Trophoblast cell (in vitro differentiated cells and primary cell): ENCODE data around the gene CTSA.

Source experiments
- DNase-seq, 2 donors: peaks; one replicate each; pipeline ENCODE4 v3.0.0-alpha.2; 2016
- H2AFZ ChIP-seq: 2 replicates; pipeline ENCODE4 v1.6.1; 2013; ENCODE audit warnings: low read length, moderate library complexity, mild to moderate bottlenecking; ENCODE audit not compliant: insufficient read depth, poor library complexity
- H2AK5ac ChIP-seq: 2 replicates; pipeline ENCODE4 v1.6.1; 2013; ENCODE audit warnings: mild to moderate bottlenecking, low read length
- H2BK120ac ChIP-seq: 2 replicates; pipeline ENCODE4 v1.6.1; 2013; ENCODE audit warnings: low read length, mild to moderate bottlenecking, moderate library complexity; ENCODE audit not compliant: insufficient read depth, poor library complexity
- H2BK12ac ChIP-seq: 2 replicates; pipeline ENCODE4 v1.6.1; 2013; ENCODE audit warnings: mild to moderate bottlenecking, low read length, moderate library complexity
- H2BK5ac ChIP-seq: 2 replicates; pipeline ENCODE4 v1.6.1; 2013; ENCODE audit warnings: low read length, low read depth, moderate library complexity, mild to moderate bottlenecking; ENCODE audit not compliant: poor library complexity
- H3K14ac ChIP-seq: 2 replicates; pipeline ENCODE4 v1.6.1; 2013; ENCODE audit warnings: mild to moderate bottlenecking, low read length
- H3K18ac ChIP-seq: 2 replicates; pipeline ENCODE4 v1.6.1; 2013; ENCODE audit warnings: mild to moderate bottlenecking, low read length
- H3K23ac ChIP-seq: 2 replicates; pipeline ENCODE4 v1.6.1; 2013; ENCODE audit warnings: low read length
- H3K27ac ChIP-seq: 2 replicates; pipeline ENCODE4 v1.5.1; 2013; ENCODE audit warnings: low read depth, mild to moderate bottlenecking, inconsistent platforms, low read length, moderate library complexity
- H3K27me3 ChIP-seq: 2 replicates; pipeline ENCODE4 v1.6.1; 2013; ENCODE audit warnings: inconsistent platforms, mild to moderate bottlenecking, low read length, moderate library complexity; ENCODE audit not compliant: insufficient read depth
- H3K36me3 ChIP-seq, 2 experiments: 1 replicate in 1 of 2; 2 replicates in 1 of 2; pipeline ENCODE4 v1.6.1; 2013; ENCODE audit warnings: low read length in 2 of 2, mild to moderate bottlenecking in 2 of 2, moderate library complexity in 1 of 2; ENCODE audit not compliant: insufficient read depth in 2 of 2, control insufficient read depth in 1 of 2
- H3K4ac ChIP-seq: 2 replicates; pipeline ENCODE4 v1.6.1; 2013; ENCODE audit warnings: low read depth, mild to moderate bottlenecking, low read length, moderate library complexity
- H3K4me1 ChIP-seq, 2 experiments: 1 replicate in 1 of 2; 2 replicates in 1 of 2; pipeline ENCODE4 v1.6.1; 2013; ENCODE audit warnings: low read length in 2 of 2, mild to moderate bottlenecking in 2 of 2, moderate library complexity in 1 of 2; ENCODE audit not compliant: insufficient read depth in 2 of 2, control insufficient read depth in 1 of 2
- H3K4me2 ChIP-seq: 2 replicates; pipeline ENCODE4 v1.6.1; 2013; ENCODE audit warnings: inconsistent platforms, mild to moderate bottlenecking, low read length, moderate library complexity
- H3K4me3 ChIP-seq: 2 replicates; pipeline ENCODE4 v1.5.1; 2013; ENCODE audit warnings: mild to moderate bottlenecking, low read depth, low read length, inconsistent platforms
- H3K79me1 ChIP-seq: one replicate; pipeline ENCODE4 v1.6.1; 2013; ENCODE audit warnings: low read length
- H3K79me2 ChIP-seq: 2 replicates; pipeline ENCODE4 v1.6.1; 2013; ENCODE audit warnings: low read length, mild to moderate bottlenecking; ENCODE audit not compliant: control insufficient read depth, insufficient read depth, poor library complexity
- H3K9ac ChIP-seq: 2 replicates; pipeline ENCODE4 v1.6.1; 2013; ENCODE audit warnings: mild to moderate bottlenecking, low read length
- H3K9me3 ChIP-seq: 2 replicates; pipeline ENCODE4 v1.6.1; 2013; ENCODE audit warnings: low read depth, mild to moderate bottlenecking, control low read depth, inconsistent platforms, low read length; ENCODE audit not compliant: insufficient read depth
- H4K12ac ChIP-seq: 2 replicates; pipeline ENCODE4 v1.6.1; 2013; ENCODE audit warnings: low read depth, mild to moderate bottlenecking, low read length, moderate library complexity
- H4K8ac ChIP-seq: 2 replicates; pipeline ENCODE4 v1.6.1; 2013; ENCODE audit warnings: low read depth, mild to moderate bottlenecking, low read length, moderate library complexity
- H4K91ac ChIP-seq: one replicate; pipeline ENCODE4 v1.6.1; 2013; ENCODE audit warnings: low read depth, mild to moderate bottlenecking, low read length, moderate library complexity
- WGBS: extraction: QIAGEN DNeasy Blood & Tissue Kit; methylation state at CpG from one replicate; pipeline ENCODE4 v1.1.7; 2013; ENCODE audit warnings: missing lambda C conversion rate; ENCODE audit not compliant: insufficient read length, insufficient coverage; ENCODE audit errors: extremely low coverage; 5-methylcytosine and 5-hydroxymethylcytosine counted together

CTSA gene

DNA sequence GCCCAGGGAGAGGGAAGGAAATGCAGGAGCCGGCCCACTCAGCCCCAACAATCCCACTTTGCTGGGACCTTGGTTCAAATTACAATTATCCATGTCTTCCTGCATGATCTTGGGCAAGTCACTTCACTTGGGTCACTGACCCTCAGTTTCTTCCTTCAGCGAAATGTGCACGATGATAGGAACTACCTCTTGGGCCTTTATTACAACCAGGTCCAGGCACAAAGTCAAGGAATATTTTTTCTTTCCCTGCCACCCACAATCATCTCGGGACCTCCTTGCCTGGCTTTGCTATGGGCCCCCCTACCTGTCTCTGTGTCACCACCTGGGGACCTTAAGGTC lies 21.2 kb downstream of the CTSA start:
- Histone ChIP-seq H3K27me3 (no peaks in the 10 kb centered on the region), H3K14ac (no peak overlapping the region), H2BK5ac (peak overlapping the region; percentile 46), H3K4ac (no peak overlapping the region), H3K4me3 (no peak overlapping the region), H4K8ac (peak overlapping the region; percentile 62), H3K79me1 (peaks cover 10% of the 10 kb centered on the region), H4K91ac (peak overlapping the region; percentile 31), H2AFZ (peak overlapping the region; percentile 41), H3K79me2 (no peaks in the 10 kb centered on the region), H3K23ac (no peak overlapping the region), H3K36me3 (peaks cover 0 to 5% of the 10 kb centered on the region in 2 experiments), H2BK120ac (peak overlapping the region; percentile 26), H3K18ac (no peak overlapping the region), H2AK5ac (no peak overlapping the region), H2BK12ac (no peak overlapping the region), H3K9ac (no peak overlapping the region), H3K4me2 (peak overlapping the region; percentile 72), H4K12ac (peak overlapping the region; percentile 51), H3K9me3 (no peaks in the 10 kb centered on the region), H3K4me1 (peaks cover 11% of the 10 kb centered on the region in 2 experiments), H3K27ac (no peak overlapping the region)
- no CpG with 5 or more reads among the region's 4 CpGs for WGBS
- DNase-seq = no peak

DNA sequence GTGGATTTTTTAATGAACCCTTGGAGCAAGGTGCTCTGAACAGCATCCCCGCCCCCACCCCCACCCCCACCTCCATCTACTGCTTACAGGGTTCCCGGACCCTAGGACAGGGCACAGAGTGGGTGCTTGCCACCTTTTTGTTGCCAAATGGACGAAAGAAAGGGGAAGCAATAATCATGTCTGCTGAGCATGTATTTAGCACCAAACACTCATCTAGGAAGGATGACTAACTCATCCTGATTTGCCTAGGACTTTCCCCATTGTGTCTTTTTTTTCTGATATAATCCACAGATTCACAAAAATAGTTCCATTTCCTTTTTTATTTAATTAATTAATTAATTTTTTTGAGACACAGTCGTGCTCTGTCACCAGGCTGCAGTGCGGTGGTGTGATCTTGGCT lies 22.0 kb downstream of the CTSA start:
- no peaks in the 10 kb centered on the region for H3K79me2 ChIP-seq
- no peak overlapping the region for H2AK5ac ChIP-seq

GRCh38 chr20:45917790-45918141 lies 26.6 kb downstream of the CTSA start:
- no CpG with 5 or more reads among the region's 5 CpGs for WGBS

More for the DNA sequence above, 22.0 kb downstream of the CTSA start:
- Histone ChIP-seq H3K27me3 (no peaks in the 10 kb centered on the region), H3K4me1 (peaks cover 11% of the 10 kb centered on the region in 2 experiments), H3K79me1 (peaks cover 10% of the 10 kb centered on the region), H3K4me3 (no peak overlapping the region), H3K14ac (no peak overlapping the region), H4K12ac (no peak overlapping the region), H4K8ac (no peak overlapping the region), H2BK12ac (no peak overlapping the region), H2AFZ (no peak overlapping the region), H2BK120ac (no peak overlapping the region), H2BK5ac (no peak overlapping the region), H4K91ac (no peak overlapping the region), H3K18ac (no peak overlapping the region), H3K36me3 (no peaks in the 10 kb centered on the region), H3K4me2 (no peak overlapping the region), H3K9me3 (no peaks in the 10 kb centered on the region), H3K4ac (no peak overlapping the region), H3K9ac (no peak overlapping the region), H3K23ac (no peak overlapping the region), H3K27ac (no peak overlapping the region)
- WGBS = no CpG with 5 or more reads among the region's 5 CpGs
- no peak for DNase-seq

DNA sequence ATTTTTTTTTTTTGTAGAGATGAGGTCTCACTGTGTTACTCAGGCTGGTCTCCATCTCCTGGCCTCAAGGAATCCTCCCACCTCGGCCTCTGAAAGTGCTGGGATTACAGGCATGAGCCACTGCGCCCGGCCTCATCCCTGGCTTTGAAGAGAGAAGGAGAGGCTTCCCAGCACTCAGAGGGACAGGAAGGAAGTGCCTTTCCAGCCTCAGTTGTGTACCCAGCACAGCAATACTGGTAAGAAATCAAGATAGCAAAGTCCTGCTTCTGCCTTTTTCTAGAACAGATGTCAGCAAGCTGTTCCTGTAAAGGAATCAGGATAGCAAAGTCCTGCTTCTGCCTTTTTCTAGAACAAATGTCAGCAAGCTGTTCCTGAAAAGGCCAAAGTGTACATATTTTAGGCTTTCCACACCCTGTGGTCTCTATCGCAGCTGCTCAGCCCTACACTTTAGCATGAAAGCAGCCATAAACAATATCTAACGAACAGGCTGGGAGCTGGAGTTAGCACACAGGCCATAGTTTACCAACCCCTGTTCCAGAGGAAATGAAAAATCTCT lies 27.1 kb downstream of the CTSA start:
- WGBS = no CpG with 5 or more reads among the region's 5 CpGs
- Histone ChIP-seq H3K4me2 (no peak overlapping the region), H3K9ac (no peak overlapping the region), H3K4me1 (no peaks in the 10 kb centered on the region), H3K23ac (no peak overlapping the region), H3K14ac (no peak overlapping the region), H3K4ac (no peak overlapping the region), H2BK12ac (no peak overlapping the region), H3K9me3 (no peaks in the 10 kb centered on the region), H3K79me1 (no peaks in the 10 kb centered on the region), H3K27me3 (no peaks in the 10 kb centered on the region), H3K18ac (no peak overlapping the region), H4K8ac (no peak overlapping the region), H2BK120ac (no peak overlapping the region), H3K79me2 (no peaks in the 10 kb centered on the region), H4K12ac (no peak overlapping the region), H3K4me3 (no peak overlapping the region), H2AK5ac (no peak overlapping the region), H3K36me3 (no peaks in the 10 kb centered on the region), H3K27ac (no peak overlapping the region), H4K91ac (no peak overlapping the region), H2BK5ac (no peak overlapping the region), H2AFZ (no peak overlapping the region)
- DNase-seq = no peak

More at GRCh38 chr20:45917790-45918141, 26.6 kb downstream of the CTSA start:
- H3K9me3 ChIP-seq = no peaks in the 10 kb centered on the region
- H2AK5ac ChIP-seq = no peak overlapping the region
- no peak overlapping the region for H4K12ac ChIP-seq
- H3K4me3 ChIP-seq = no peak overlapping the region
- H3K27ac ChIP-seq = no peak overlapping the region
- no peaks in the 10 kb centered on the region for H3K79me2 ChIP-seq
- no peaks in the 10 kb centered on the region for H3K36me3 ChIP-seq
- H2BK5ac ChIP-seq = no peak overlapping the region
- H3K18ac ChIP-seq = no peak overlapping the region
- no peak for DNase-seq
- no peaks in the 10 kb centered on the region for H3K27me3 ChIP-seq
- no peaks in the 10 kb centered on the region for H3K79me1 ChIP-seq
- H3K9ac ChIP-seq = no peak overlapping the region
- no peak overlapping the region for H2BK120ac ChIP-seq
- H4K8ac ChIP-seq = no peak overlapping the region
- H3K4ac ChIP-seq = no peak overlapping the region
- no peak overlapping the region for H4K91ac ChIP-seq
- H3K14ac ChIP-seq = no peak overlapping the region
- no peak overlapping the region for H2AFZ ChIP-seq
- no peak overlapping the region for H3K4me2 ChIP-seq
- H2BK12ac ChIP-seq = no peak overlapping the region
- H3K23ac ChIP-seq = no peak overlapping the region
- H3K4me1 ChIP-seq = no peaks in the 10 kb centered on the region
